ENCODE measurements around the gene FAM13A.
"Not testable (repeated sequence)": the region's sequence is repeated elsewhere in the genome, so short reads cannot be mapped to it uniquely, and the experiment has no call there.

The FAM13A gene

DNA sequence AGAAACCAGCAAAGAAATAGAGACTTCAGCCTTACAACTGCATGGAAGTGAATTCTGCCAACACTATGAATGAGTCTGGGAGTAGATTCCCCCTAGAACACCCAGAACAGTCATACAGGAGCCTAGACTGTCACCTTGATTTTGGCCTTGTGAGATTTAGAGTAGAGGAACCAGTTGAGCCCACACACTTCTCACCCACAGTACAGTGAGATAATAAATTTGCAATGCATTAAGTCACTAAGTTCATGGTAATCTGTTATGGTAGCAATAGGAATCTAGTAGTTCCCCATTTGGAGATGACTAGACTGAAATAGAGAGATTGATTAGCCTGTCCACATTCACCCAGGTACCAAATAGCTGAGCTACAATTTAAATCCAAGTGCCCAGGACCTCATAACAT is 59.0 kb downstream of the FAM13A start:
- FAIRE-seq, result no peak

DNA sequence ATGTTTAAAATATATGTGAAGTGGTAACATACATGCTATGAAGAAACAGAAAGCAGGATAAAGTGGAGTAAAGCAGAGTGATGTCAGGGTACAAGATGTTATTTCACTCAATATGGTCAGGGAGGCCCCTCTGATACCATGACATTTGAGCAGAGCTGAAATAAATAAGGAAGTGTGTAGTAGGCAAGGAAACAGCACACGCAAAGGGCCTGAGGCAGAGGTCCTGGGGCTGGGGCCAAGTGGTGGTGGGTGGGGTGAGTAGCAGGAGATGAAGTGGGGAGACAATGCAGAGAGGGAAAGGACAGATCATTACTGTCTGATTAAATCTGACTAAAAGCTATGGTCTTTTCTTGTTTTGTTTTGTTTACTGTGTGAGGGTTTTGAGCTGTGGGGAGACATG is 61.1 kb downstream of the FAM13A start:
- no peak for FAIRE-seq

DNA sequence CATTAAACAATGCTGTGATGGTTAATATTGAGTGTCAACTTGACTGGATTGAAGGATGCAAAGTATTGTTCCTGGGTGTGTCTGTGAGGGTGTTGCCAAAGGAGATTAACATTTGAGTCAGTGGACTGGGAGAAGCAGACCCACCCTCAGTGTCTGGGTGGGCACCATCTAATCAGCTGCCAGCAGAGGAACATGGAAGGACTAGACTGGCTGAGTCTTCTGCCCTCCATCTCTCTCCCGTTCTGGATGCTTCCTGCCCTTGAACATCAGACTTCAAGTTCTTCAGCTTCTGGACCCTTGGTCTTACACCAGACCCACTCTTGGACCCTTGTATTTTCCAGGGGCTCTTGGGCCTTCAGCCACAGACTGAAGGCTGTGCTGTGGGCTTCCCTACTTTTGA is 61.7 kb downstream of the FAM13A start:
- not testable (repeated sequence) for FAIRE-seq

DNA sequence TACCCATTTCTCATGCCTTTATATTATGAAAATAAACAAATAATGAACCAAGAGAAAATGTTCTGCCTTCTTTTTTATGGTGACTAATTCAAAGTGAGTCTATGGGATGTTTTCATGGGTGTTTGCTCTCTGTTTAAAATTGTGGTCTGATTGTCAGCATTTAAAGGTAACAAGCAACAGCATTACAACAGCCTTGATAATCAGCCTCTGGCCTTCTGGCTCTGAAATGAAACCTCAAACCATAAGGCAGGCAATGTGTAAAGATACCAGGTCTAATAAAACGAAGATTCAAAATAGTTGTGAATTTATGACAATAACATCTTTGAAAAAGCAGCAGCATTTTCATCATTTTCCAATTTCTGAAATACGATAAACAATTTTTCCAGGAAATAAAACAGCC is 63.7 kb downstream of the FAM13A start:
- FAIRE-seq, result no peak

DNA sequence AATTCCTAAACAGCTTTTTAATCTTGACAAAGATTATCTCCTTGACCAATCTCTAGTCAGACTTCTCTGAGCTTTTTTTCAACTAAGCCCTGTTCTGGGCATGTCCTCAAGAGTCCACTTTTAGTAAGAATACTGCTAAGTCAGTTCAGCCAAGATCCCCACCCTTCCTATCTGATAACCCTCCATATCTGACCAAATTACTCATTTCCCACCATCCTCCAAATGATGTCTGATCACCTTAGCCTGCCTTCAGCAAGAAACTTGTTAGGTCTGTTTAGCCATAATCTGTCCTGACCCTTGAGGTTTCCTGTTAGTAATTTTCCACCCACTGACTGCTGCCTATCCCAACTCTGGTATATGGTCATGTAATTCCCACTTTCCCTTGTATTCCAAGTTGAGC is 65.2 kb downstream of the FAM13A start:
- no peak for FAIRE-seq

DNA sequence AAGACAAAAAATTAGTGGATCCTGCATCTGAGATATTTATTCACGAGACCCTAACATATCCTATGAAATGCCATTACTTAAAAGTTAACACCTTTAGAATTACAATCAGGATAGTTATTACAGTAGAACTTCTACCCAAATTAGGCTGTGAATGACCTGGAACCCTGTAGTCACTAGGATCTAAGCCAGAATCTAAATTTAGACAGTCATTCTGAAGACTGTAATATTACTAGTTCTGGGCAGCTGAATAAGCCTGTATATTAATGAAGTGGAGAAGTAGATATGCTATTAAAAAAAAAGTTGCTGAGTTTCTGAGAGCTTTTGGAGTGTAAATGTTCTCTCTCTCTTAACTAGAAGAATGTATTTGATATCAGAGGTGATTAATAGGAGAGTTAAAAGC is 67.0 kb downstream of the FAM13A start:
- no peak for FAIRE-seq

DNA sequence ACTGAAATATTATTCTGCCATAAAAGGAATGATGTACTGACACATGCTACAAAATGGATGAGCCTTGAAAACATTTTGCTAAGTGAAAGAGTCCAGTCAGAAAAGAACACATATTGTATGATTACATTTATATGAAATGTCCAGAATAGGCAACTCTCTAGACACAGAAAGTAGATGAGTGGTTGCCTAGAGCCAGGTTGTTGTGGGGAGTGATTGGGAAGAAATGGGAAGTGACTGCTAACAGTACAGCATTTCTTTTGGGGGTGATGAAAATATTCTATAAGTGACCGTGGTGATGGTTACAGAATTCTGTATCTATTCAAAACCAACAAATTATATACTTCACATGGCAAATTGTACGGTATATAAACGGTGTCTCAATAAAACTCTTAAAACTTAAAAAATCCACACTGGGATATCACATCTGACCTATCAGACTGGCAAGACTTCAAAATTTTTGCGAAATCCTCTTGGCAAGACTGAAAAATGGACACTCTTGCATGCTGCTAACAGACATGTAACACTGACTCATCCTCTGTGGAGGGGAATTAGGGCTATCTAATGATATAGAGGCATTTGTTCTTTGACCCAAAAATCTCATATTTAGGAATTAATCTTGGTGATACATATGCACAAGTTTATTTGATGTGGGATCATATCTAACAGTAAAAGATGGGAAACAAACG is 71.8 kb downstream of the FAM13A start:
- FAIRE-seq, result no peak

DNA sequence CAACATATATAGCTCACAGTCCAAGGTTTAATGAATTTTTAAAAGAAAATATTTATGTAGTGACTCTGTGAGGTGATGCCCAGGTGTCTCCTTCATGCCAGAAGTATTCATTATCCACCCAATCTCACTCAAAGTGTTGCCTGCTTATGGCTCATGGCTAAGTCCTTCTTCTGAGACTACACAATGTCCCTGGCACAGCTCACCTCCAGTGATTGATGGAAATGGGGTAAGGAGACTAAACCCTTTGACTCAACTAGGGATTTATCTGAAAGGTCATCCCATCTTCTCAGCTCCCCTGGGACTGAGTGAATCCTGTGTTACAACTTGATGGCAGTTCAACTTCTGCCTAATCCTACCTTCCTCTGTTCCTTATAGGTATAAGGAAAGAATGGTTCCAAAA is 74.2 kb downstream of the FAM13A start:
- no peak for FAIRE-seq

DNA sequence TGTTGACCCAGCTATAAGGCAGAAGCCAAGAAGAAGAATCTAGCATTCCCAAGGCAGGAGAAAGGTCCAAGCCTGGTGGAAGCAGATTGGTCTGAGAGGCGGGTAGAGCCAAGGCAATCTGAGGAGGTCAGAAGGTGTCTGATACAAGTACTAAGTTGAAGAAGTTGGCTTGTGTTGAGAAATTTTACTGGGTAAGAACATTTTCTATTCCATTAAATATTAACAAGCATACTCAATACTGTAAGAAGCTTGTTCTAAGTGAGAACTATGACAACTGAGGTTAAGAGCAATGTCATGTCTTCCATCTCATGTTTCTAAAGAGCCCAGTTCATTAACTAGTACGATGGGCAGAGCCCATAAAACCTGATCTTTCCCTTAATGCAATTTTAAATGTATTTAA is 75.0 kb downstream of the FAM13A start:
- no peak for FAIRE-seq

DNA sequence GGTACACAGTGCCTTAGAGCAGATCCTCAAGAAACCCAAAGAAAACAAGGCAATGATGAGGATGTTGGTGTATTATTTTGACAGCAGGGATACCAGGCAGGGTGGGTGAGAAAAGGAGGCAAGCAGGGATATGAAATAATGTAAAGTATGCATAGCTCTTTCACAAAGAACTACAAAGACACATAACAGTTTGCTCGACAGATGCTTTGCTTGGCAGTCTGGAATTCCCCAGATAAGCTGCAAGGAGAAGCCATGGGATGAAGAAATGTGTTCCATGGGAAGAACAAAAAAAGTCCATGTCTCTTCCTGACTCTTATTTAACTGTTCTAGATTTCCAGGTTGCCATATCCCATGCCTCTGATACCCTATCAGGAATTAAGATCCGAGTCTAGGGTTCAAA is 75.4 kb downstream of the FAM13A start:
- no peak for FAIRE-seq

DNA sequence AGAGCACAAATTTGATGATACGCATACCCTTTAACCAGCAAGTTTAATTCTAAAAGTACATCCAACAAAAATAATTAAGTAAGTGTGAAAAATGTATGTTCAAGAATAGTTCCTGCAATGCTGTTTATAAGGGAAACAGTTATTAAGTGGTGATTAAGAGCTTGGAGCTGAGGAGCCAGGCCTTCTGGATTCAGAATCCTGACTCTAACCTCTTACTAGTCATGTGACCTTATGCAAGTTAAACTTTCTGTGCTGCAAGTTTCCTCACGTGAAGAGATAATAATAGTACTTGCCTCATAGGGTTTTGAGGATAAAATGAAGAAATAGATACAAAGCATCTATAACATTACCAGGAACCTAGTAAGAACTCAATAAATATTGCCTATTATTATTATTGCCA is 77.7 kb downstream of the FAM13A start:
- no peak for FAIRE-seq

DNA sequence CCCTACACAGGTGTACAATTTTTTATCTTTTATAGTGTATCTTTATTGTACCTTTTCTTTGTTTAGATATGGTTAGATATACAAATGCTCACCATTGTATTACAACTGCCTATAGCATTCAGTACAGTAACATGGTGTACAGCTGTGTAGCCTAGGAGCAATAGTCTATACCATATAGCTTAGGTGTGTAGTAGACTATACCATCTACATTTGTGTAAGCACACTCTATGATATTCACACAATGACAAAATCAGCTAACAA is 80.3 kb downstream of the FAM13A start:
- no peak for FAIRE-seq

DNA sequence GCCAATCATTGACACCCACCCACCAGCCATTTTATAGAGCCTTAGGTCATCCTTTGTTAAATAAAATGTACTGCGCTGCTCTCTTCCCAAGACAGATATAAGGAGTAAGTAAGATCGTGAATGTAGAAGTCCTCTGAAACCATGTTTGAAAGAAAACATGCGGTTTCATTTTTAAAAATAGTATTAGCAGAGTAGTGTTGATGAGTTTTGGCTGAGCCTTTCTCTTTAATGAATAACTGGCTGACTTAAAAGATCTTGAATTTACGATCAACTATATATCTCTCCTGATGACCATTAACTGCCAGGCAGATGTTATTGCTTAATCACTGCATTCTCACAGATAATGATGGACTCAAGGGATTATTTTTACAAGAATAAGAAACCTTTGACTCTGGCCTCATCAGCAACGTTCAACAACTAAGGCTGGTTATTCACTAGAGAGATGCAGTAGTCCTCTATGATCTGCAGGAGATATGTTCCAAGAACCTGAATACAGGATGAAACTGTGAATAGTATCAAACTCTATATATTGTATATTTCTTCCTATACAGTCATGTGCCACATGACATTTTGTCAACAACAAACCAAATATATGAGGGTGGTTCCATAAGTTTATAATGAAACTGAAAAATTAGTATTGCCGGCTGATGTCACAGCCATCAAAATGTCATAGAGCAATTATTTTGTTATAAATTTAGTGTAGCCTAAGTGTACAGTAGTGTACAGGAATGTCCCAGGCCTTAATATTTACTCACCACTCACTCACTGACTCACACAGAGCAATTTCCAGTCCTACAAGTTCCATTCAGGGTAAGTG is 80.8 kb downstream of the FAM13A start:
- peak; percentile 82 for FAIRE-seq

DNA sequence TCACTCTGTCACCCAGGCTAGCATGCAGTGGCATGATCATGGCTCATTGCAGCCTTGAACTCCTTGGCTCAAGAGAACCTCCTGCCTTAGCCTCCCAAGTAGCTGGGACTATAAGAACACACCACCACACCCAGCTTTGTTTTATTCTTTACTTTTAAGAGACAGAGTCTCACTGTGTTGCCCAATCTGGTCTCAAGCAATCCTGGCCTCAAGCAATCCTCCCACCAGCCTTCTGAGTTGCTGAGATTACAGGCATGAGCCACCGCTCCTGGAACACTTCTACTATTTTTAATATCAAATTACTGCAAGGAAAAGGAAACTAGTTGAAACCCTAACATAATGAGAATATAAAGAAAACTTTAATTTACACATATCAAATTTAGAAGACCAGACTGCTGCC is 85.4 kb downstream of the FAM13A start:
- FAIRE-seq, result no peak

DNA sequence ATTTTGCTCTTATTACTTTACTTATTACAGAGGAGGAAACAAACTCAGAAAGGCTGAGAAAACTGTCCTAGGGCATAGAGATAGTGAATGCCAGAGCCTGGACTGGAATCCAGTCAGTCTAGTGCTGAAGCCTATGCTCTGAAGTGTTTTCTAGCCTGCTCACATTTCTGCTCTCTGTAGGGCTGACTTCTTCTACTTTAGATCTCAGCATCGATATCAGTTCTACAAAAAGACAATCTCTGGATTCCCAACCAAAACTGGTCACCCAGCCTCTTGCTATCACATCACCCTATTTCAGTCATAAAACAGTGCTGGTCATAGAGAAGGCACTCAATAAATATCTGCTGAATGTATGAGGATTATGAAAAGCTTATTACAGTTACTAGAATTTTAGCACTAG is 87.2 kb downstream of the FAM13A start:
- no peak for FAIRE-seq

DNA sequence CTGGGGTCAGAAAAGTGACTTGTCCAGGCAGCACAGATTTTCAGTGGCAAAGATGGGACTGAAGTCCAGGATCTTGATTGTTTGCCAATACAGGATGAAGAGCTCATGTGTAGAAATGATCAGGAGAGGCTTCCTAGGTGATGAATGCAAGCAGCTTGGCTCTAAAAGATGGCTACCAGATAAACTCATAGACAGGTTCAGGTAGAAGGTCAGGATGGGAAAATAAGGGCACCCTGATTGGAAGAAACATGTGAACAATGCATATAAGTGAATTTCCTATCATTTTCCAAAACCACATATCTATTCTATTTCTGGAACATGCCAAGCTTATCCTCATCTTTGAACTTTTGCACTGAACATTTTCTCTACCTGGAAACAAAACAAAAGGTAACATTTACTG is 87.7 kb downstream of the FAM13A start:
- FAIRE-seq, result no peak

DNA sequence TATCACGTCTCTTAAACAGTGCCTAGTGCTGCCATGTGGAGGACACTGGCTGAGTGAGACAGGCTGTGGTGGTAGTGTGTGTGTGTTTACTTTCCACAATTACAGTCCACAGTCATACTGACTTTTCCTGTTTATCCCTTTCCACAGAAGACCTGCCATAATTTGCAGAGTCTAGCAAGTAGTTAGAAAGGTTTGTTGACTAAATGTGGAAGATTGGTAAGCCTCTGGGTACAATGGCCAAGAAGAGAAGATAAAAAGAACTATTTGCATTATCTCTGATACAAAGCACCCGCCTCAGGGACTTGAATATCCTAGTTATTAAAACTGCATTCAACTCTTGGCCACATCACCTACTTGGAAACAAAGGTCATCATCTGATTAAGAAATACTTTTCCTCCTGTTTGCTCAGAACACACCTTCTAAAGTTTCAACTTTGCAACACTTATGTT is 89.1 kb downstream of the FAM13A start:
- FAIRE-seq, result no peak

DNA sequence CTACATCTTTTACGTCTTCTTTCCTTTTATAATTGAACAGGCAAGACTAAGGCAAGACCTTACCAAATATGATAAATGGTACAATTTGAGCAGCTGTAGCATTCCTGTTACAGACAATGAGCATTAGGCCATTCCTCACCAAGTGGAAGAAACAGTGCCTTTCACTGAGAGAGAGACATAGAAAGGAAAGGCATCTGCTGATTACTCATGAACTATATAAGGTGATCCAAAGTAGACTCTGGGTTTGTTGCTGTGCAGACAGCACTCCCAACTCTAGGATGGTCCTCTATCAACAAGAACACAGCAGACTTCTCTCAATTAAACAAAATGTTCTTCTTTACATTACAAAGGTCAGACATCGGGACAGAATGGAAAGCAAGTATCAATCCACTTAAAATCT is 91.9 kb downstream of the FAM13A start:
- no peak for FAIRE-seq

DNA sequence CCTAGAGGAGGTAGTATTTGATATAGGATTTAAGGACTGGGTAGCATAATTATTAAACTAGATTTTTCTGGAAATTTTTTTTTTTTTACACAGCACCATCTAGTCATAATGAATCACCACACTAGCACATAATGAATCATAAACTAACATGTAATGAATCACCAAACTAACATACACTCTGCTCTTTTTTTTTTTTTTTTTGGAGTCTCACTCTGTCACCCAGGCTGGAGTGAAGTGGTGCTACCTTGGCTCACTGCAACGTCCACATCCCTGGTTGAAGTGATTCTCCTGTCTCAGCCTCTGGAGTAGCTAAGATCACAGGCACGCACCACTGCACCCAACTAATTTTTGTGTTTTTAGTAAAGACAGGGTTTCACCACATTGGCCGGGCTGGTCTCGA is 92.5 kb downstream of the FAM13A start:
- FAIRE-seq, result no peak

DNA sequence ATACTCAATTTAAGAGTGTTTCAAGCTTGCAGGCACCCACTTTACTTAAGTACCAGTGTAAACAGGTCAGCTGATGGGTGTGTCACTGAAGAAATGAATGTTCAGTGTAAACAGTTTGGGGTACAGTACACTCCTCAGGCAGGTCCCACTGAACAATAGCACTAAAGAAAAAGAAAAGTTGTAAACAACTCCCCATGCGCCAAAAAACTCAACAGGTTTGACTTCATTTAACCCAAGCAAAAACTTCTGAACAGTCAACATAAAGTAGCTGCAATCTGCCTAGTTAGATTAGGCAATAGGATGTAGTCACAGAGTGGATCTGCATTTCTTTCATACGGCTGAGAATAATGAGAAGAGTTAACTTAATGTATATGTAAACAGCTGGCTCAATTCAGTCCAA is 93.2 kb downstream of the FAM13A start:
- FAIRE-seq, result no peak

DNA sequence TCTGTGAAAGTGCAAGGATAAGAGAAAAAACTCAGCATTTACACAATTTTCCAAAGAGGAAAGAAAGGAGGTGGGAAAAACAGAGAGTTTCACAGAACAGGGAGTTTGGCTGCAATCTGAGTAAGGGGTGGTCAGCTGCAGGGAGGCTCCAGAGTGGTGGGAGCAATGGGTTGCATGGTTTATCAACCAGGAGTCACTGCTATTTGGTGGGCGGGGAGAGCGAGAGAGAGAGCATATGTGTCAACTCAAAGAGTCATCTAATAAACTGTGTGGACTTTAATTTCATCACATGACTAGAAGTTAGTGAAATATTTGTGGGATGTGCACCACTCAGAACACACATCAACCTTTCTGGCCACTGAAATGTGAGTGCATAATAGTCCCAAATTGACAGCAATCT is 94.6 kb downstream of the FAM13A start:
- FAIRE-seq, result no peak

DNA sequence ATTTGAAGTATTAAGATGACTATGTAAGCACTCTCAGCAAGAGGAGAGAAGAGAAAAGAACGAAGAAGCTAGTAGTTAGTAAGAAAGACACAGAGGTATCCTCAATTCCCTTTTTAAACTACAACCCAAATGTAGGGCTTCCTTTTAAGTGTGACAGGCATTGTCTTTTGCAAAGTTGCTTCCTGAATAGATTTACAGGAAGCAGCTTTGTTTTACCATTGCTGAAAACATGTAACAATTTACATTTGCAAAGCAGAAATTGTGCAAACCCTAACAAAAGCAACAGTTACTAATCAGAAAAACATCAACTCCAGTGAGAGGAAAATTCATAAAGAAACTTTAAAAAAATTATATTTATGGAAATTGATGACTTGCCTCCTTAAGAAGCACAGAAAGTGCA is 96.4 kb downstream of the FAM13A start:
- no peak for FAIRE-seq

DNA sequence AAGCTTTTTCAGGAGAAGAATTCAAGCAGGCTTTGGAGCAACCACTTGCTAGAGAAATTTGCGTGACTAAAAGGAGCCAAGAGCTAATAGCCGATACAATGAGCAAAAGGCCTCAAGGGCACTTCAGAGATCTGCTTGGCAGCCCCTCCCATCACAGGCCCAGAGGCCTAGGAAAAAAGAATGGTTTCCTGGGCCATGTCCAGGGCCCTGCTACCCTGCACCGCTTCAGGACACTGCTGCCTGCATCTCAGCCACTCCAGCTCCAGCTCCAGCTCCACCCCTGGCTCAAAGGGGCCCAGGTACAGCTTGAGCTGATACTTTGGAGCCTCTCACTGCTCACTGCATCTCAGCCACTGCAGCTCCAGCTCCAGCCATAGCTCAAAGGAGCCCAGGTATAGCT is 98.9 kb downstream of the FAM13A start:
- no peak for FAIRE-seq

DNA sequence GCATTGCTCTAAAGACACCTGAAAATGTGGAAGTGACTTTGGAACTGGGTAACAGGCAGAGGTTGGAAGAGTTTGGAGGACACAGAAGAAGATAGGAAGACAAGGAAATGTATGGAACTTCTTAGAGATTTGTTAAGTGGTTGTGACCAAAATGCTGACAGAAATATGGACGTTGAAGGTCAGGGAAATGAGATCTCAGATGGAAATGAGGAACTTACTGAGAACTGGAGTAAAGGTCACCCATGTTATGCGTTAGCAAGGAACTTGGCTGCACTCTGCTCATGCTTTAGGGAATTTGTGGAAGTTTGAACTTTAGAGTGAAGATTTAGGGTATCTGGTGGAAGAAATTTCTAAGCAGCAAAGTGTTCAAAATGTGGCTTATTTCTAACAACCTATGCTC is 99.4 kb downstream of the FAM13A start:
- FAIRE-seq, result no peak

All from endometrium (tissue), 2 donors.